GM10266 (cell line): ENCODE data around the gene PTBP3.

Experiments used
- DNase-seq: peaks from one replicate; pipeline ENCODE4 v3.0.0; 2012; ENCODE audit errors: extremely low spot score
- TF ChIP-seq, protein P1 (sequence below): IDR thresholded peaks from 2 replicates; pipeline ENCODE4 v1.5.1; 2012; ENCODE audit warnings: mild to moderate bottlenecking, low read depth; ENCODE audit not compliant: control insufficient read depth, insufficient read depth; ENCODE audit errors: missing control alignments

PTBP3 gene

DNA sequence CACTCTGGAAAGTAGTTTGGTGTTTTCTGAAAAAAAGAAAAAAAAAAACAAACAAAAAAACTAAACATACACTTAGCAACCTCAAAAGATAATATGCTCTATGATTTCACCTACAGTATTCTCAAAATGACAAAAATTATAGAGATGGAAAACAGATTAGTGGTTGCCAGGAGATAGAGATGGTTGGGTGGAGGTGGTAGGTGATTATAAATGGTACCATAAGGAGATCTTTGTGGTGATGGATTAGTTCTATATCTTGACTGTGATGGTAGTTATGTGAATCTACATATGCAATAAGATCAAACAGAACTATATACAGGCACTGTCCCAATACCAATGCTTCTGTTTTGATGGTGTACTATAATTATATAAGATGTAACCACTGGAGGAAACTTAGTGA lies 32.0 kb downstream of the PTBP3 start:
- TF ChIP-seq, protein P1, sequence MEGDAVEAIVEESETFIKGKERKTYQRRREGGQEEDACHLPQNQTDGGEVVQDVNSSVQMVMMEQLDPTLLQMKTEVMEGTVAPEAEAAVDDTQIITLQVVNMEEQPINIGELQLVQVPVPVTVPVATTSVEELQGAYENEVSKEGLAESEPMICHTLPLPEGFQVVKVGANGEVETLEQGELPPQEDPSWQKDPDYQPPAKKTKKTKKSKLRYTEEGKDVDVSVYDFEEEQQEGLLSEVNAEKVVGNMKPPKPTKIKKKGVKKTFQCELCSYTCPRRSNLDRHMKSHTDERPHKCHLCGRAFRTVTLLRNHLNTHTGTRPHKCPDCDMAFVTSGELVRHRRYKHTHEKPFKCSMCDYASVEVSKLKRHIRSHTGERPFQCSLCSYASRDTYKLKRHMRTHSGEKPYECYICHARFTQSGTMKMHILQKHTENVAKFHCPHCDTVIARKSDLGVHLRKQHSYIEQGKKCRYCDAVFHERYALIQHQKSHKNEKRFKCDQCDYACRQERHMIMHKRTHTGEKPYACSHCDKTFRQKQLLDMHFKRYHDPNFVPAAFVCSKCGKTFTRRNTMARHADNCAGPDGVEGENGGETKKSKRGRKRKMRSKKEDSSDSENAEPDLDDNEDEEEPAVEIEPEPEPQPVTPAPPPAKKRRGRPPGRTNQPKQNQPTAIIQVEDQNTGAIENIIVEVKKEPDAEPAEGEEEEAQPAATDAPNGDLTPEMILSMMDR: no peak
- DNase-seq: no peak

DNA sequence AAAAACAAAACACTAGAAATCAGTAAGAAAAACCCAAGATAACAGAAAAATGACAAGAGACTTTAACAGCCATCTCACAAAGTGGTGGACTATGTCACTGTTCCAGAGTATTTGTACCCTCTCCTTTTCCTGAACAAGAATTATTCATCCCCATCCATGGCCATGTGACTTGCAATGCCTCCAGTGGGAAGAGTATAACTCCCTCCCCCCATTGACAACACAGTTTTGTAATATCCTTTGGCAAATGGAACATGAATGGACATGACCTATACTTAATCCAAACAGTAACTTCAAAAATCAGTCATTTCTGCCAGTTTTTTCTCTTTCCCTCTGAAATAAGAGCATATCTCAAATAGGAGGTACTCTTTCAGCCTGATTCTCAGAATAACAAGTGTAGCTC lies 33.9 kb downstream of the PTBP3 start:
- TF ChIP-seq, protein P1: no peak
- DNase-seq: no peak

DNA sequence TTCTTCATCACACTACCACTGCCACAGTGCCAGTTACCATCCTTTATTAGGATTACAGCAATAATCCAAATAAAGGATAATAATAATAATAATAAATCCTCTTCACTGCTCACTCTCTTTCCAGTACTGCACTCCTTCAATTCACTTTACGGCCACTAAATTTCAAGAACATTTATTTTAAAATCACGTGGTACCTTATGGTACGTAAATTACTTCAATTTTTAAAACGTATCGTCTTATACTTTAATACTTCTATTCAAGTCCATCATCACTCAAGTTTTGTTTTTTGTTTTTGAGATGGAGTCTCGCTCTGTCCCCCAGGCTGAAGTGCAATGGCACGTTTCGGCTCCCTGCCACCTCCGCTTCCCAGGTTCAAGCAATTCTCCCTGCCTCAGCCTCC lies 36.5 kb downstream of the PTBP3 start:
- DNase-seq: no peak
- TF ChIP-seq, protein P1: no peak

DNA sequence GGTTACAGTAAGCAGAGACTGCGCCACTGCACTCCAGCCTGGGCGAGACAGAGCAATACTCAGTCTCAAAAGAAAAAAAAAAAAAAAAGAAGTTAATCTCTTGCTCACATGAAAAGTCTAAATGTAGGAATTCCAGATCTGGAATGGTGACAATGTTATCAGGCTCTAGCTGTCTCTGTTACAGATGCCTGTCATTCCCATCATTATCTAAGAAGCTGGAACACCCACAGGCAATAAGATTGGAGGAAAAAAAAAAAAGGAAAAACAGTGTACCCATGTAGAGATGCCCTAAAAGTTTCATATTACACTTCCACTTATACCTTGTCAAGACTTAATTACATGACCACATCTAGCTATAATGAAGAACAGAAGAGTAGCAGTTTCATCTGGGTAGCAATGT lies 38.2 kb downstream of the PTBP3 start:
- TF ChIP-seq, protein P1: no peak
- no peak for DNase-seq

DNA sequence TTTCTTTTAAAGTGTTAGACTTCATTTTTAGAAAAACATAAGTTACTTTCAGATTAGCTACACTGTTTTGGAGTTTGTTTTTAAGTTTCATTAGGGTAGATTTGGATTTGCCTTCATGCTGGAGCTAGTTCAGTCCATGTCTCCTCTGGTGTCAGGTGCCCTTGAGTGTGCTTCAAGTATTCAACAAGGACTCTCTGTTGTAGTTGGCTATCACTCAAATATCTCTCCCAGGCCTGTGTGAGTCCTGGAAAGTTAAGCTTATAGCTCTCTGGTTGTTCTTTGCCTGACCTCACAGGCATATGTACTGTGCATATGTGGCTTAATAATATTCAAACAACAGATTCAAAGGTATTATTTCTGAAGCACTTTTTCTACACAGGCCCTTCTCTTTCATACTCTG lies 45.4 kb downstream of the PTBP3 start:
- TF ChIP-seq, protein P1: no peak

DNA sequence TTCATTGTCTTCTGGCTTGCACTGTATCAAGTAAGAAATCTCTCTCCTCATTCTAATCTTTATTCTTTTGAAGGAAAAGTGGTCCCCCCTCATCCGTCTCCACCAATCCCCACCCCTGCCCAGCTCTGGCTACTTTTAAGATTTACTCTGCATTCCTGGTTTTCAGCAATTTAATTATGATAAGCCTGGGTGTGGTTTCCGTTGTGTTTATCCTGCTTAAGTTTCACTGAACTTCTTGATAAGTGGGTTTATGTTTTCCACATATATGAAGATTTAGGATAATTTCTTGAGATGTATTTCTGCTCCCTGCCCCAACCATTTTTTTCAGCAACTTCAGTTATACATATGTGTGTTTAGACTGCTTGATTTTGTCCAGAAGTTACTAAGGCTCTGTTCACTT lies 46.5 kb downstream of the PTBP3 start:
- no peak for DNase-seq
- TF ChIP-seq, protein P1: no peak

More for the DNA sequence above, 45.4 kb downstream of the PTBP3 start:
- no peak for DNase-seq

DNA sequence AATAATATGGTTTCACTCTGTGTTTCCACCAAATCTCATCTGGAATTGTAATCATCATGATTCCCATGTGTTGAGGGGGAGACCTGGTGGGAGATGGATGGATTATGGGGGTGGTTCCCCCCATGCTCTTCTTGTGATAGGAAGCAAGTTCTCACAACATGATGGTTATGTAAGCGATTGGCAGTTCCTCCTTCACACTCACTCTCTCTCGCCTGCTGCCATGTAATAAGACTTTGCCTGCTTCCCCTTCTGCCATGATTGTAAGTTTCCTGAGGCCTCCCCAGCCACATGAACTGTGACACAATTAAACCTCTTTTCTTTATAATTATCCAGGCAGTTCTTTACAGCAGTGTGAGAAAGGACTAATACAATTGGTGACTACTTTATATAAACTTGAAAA lies 48.4 kb downstream of the PTBP3 start:
- no peak for DNase-seq
- TF ChIP-seq, protein P1: no peak
